NOMO-1 (cell line): Measurements from ENCODE around the gene STAM.

ENCODE experiments used
- DNase-seq, 2 experiments: peaks; one replicate each; lab custom pipeline; 2025; ENCODE audit not compliant: unreplicated experiment in 2 of 2; lab: John Stamatoyannopoulos, UW

Gene STAM

DNA sequence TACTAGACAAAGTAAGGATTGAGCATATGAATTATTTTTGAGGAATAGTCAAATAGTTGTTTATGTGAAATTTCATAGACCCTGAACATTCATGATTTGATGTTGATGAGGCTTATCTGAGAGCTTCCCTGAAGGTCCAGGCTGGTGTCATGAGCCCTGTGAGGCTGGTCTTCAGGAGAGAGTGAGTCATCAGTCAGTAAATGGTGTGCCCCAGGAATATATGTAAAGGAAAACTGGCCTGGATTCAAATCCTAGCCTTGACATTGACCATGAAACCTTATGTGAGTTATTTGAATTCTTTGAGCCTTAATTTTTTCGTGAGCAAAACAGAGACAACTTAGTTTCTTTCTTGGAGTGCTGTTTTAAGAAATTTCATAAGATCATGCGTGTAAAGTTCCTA lies 114.2 kb downstream of the STAM start:
- no peak for DNase-seq

DNA sequence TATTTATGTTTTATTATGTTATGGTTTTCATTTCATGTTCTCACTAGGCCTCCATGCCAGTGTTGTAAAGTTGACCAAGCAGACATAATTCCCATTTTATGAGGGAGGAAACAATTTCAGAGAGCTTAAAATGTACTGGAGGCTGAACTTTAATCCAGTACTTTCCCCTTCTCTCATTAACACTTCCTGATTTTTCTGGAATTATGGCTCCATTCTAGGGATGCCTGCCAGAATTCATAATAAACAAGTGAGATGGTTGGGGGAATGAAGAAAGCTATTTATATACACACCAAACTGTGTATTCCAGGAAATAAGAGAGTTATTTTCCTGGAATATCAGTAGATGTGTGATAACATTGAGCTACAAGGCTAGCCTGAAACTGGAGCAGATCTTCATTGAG lies 114.9 kb downstream of the STAM start:
- no peak for DNase-seq

DNA sequence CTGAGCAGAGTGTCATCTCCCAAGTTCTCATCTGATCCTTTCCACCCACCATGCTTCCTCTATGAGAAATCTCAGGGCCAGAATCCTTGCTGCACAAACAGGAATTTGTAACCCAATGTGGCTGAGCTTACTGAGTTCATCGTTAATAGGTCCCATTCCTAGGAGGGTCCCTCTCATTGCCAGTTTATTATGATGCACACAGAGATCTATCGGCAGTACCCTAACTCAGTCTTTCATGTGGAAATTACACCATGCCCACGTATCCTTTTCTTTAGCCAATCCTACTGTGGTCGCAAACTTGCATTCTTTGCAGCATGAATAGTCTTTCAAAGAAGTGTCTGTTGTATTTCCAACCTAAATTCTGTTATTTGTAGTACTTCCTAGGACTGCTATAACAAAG lies 120.2 kb downstream of the STAM start:
- DNase-seq = no peak

DNA sequence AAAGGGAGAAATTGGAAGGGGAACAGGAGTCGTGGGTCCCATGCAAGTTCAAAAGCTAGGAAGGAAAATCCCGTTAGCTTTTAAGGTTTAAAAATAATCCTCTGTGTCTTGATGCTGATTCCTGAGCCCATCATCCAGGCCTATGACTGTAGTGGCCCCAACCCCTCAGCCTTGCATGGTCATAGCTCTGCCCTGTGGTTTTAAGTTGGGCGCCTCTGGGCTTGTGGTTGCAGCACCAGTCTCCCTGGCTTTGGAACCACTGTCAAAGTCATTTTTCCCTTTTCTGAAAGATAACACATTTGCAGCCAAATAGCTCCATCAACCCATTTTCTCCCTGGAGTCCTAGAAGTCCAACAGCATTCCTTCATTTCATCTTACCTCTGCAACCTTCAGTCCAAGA lies 121.7 kb downstream of the STAM start:
- no peak for DNase-seq
